ENCODE results near the gene VSTM4. TPM values are rescaled to one million over a fixed set of nuclear protein-coding genes. Genes with fewer than 3 reads are reported as not detected.

Gene VSTM4
- polyA plus RNA-seq (2012; rRNA removed), result 0.39 TPM in 2 replicates
- polyA plus RNA-seq (2012; cell fraction: cytosol; rRNA removed), result 0.36 and 0.63 TPM in 2 replicates
- 0.22 and 0.39 TPM in 2 replicates for polyA plus RNA-seq (2012; cell fraction: nucleus; rRNA removed)

GRCh38 chr10:49115015-49115795 is at the start of gene VSTM4:
TSS of gene VSTM4 (minus strand) at chr10:49115522. CDS start at chr10:49115485, 37 bp downstream.
- Histone ChIP-seq H3K36me3 (replicated peaks in 1 of 2; ENCODE audit: control insufficient read depth in 1 of 2, insufficient read depth in 2 of 2, low read length in 1 of 2) (no peaks in the 10 kb centered on the region), H3K79me2 (ENCODE audit: insufficient read depth) (no peaks in the 10 kb centered on the region), H3K9me3 (no peaks in the 10 kb centered on the region), H4K20me1 (ENCODE audit: insufficient read depth) (no peaks in the 10 kb centered on the region), H3K4me2 (peak within 1 kb of the TSS; percentile 37; the same call in 1 of the 2 replicates), H3K9me2 (no peaks in the 10 kb centered on the region), H3K4me1 (ENCODE audit: control insufficient read depth in 1 of 2, insufficient read depth in 2 of 2, low read depth in 1 of 2, low read length in 1 of 2) (peaks cover 0 to 40% of the 10 kb centered on the region in 2 experiments; a peak in 2 of 4 replicates), H3K9ac (peak within 1 kb of the TSS; percentile 31; the same call in 1 of the 2 replicates), H3K4me3 (ENCODE audit: low read depth in 2 of 2, low read length in 1 of 2) (peak within 1 kb of the TSS; percentile 46 to 50; a peak in 3 of 4 replicates), H3F3A (replicated peaks; ENCODE audit: insufficient read depth) (no peaks in the 10 kb centered on the region), H2AFZ (ENCODE audit: low read depth) (no peak within 1 kb of the TSS), H3K27ac (ENCODE audit: low read depth in 2 of 2, low read length in 1 of 2) (peak within 1 kb of the TSS in 1 of 2 experiments; percentile 47; a peak in 1 of 4 replicates), H3K27me3 (ENCODE audit: insufficient read depth) (no peaks in the 10 kb centered on the region)
- ChIA-PET CTCF (interaction anchor here (0.6 to 1.3 kb wide), 8 partner anchors 20 to 398 kb away, joined by 3 to 5 read pairs (median 4); no protein-coding TSS in a partner anchor), POLR2A (interaction anchor here (0.6 kb wide), 1 partner anchor 18 kb away, joined by 3 read pairs; no protein-coding TSS in a partner anchor)
- WGBS (ENCODE audit: low lambda C conversion rate), result 31% methylated on average over 7 of the region's 95 CpGs
- TF ChIP-seq CTCF (IDR thresholded peaks at IDR 0.05) (peak; percentile 13; the same call in 1 of the 2 replicates), ZBTB33 (IDR thresholded peaks at IDR 0.05; ENCODE audit: borderline replicate concordance, low read depth) (no peak)
- DNase-seq, result peak; percentile 93

GRCh38 chr10:49164559-49165188 is 49.4 kb upstream of the VSTM4 start:
- H3K4me3 ChIP-seq (ENCODE audit: low read depth in 2 of 2, low read length in 1 of 2), result no peak overlapping the region; a peak in 1 of 4 replicates
- H3K9ac ChIP-seq, result no peak overlapping the region
- peak; percentile 65 for DNase-seq
- H3F3A ChIP-seq (replicated peaks; ENCODE audit: insufficient read depth), result no peaks in the 10 kb centered on the region
- ChIA-PET POLR2A (no interaction called here), CTCF (interaction anchor here (0.6 to 2.1 kb wide), 25 partner anchors 9 to 507 kb away, joined by 3 to 14 read pairs (median 4); no protein-coding TSS in a partner anchor)
- no peaks in the 10 kb centered on the region for H3K79me2 ChIP-seq (ENCODE audit: insufficient read depth)
- no peaks in the 10 kb centered on the region for H3K9me2 ChIP-seq
- no peaks in the 10 kb centered on the region for H3K27me3 ChIP-seq (ENCODE audit: insufficient read depth)
- H3K36me3 ChIP-seq (replicated peaks in 1 of 2; ENCODE audit: control insufficient read depth in 1 of 2, insufficient read depth in 2 of 2, low read length in 1 of 2), result no peaks in the 10 kb centered on the region
- H3K27ac ChIP-seq (ENCODE audit: low read depth in 2 of 2, low read length in 1 of 2), result no peak overlapping the region
- peaks cover 0 to 20% of the 10 kb centered on the region in 2 experiments; a peak in 1 of 4 replicates for H3K4me1 ChIP-seq (ENCODE audit: control insufficient read depth in 1 of 2, insufficient read depth in 2 of 2, low read depth in 1 of 2, low read length in 1 of 2)
- TF ChIP-seq PBX3 (IDR thresholded peaks at IDR 0.05), result no peak
- TF ChIP-seq EZH2phosphoT487 (IDR thresholded peaks at IDR 0.05; ENCODE audit: borderline replicate concordance, low read depth), result no peak
- peak; percentile 66 for TF ChIP-seq RAD21 (IDR thresholded peaks at IDR 0.05; ENCODE audit: low read length)
- no peak for TF ChIP-seq REST (IDR thresholded peaks at IDR 0.05; ENCODE audit: low read depth, low read length)
- TF ChIP-seq CTCF (IDR thresholded peaks at IDR 0.05), result peak; percentile 34
- TF ChIP-seq IRF3 (IDR thresholded peaks at IDR 0.05; ENCODE audit: low read depth, low read length), result no peak
- peak; percentile 63 for TF ChIP-seq SMC3 (IDR thresholded peaks at IDR 0.05; ENCODE audit: low read depth, low read length)
- H4K20me1 ChIP-seq (ENCODE audit: insufficient read depth), result no peaks in the 10 kb centered on the region
- 62% methylated on average over 9 of the region's 9 CpGs for WGBS (ENCODE audit: low lambda C conversion rate)
- no peak overlapping the region for H3K4me2 ChIP-seq
- H2AFZ ChIP-seq (ENCODE audit: low read depth), result no peak overlapping the region
- no peaks in the 10 kb centered on the region for H3K9me3 ChIP-seq
